ENCODE results near the gene SCTR. TPM values are rescaled to one million over a fixed set of nuclear protein-coding genes. Genes with fewer than 3 reads are reported as not detected.

Gene SCTR
- total and polyA plus RNA-seq, 2 of the 8 experiments (the other 6 are each of a cell fraction or from before 2014, with no cell fraction given): 0.15 TPM; not detected in 1

- Histone ChIP-seq H3K23ac (ENCODE audit: insufficient read length) (no peak overlapping the region), H3K4ac (replicated peaks; ENCODE audit: insufficient read length, low read depth, low read length) (no peak overlapping the region), H2BK20ac (ENCODE audit: low read length) (no peak overlapping the region), H3K79me2 (ENCODE audit: control insufficient read depth in 1 of 2, insufficient read depth in 2 of 2, low read length in 2 of 2) (no peaks in the 10 kb centered on the region), H2BK12ac (ENCODE audit: low read depth, low read length) (no peak overlapping the region), H4K91ac (replicated peaks; ENCODE audit: insufficient read length, low read length) (no peak overlapping the region), H3K4me2 (ENCODE audit: insufficient read depth in 1 of 2, low read depth in 2 of 2, low read length in 2 of 2) (no peak overlapping the region), H3K18ac (ENCODE audit: extremely low read depth, low read length) (no peak overlapping the region), H2BK120ac (replicated peaks; ENCODE audit: low read depth, low read length) (no peak overlapping the region), H3K27me3 (replicated peaks in 1 of 4; ENCODE audit: control insufficient read depth in 3 of 4, extremely low read depth in 1 of 4, insufficient read depth in 3 of 4, low read length in 3 of 4) (no peaks in the 10 kb centered on the region; a peak in 1 of 7 replicates), H3K27ac (ENCODE audit: low read depth, low read length) (no peak overlapping the region), H4K20me1 (replicated peaks in 1 of 2; ENCODE audit: control insufficient read depth in 1 of 2, insufficient read depth in 2 of 2, low read length in 2 of 2) (no peaks in the 10 kb centered on the region), H3K9ac (replicated peaks in 1 of 4; ENCODE audit: extremely low read depth in 1 of 4, low read depth in 3 of 4, low read length in 3 of 4) (no peak overlapping the region), H3K14ac (ENCODE audit: insufficient read length) (no peak overlapping the region), H2BK5ac (ENCODE audit: low read depth, low read length) (no peak overlapping the region), H2AFZ (ENCODE audit: low read length) (no peak overlapping the region), H4K8ac (ENCODE audit: extremely low read depth, insufficient read depth, low read length) (peak overlapping the region; percentile 31; the same call in 1 of the 2 replicates), H2AK5ac (ENCODE audit: low read depth, low read length) (peak overlapping the region; percentile 58; the same call in 1 of the 2 replicates), H3K56ac (replicated peaks; ENCODE audit: insufficient read length, low read depth, low read length) (no peak overlapping the region), H3K9me3 (ENCODE audit: insufficient read depth in 2 of 2, low read depth in 1 of 2, low read length in 1 of 2) (no peaks in the 10 kb centered on the region), H3K36me3 (ENCODE audit: control insufficient read depth in 2 of 4, insufficient read depth in 4 of 4, low read length in 3 of 4) (no peaks in the 10 kb centered on the region), H4K5ac (ENCODE audit: insufficient read length, low read depth, low read length) (no peak overlapping the region), H3K4me3 (ENCODE audit: extremely low read depth in 1 of 4, insufficient read depth in 2 of 4, low read depth in 3 of 4, low read length in 4 of 4) (no peak overlapping the region), H2BK15ac (ENCODE audit: low read length) (no peak overlapping the region), H3K4me1 (replicated peaks in 1 of 4; ENCODE audit: control insufficient read depth in 3 of 4, insufficient read depth in 4 of 4, low read length in 3 of 4) (peaks cover 0 to 3% (median 2%) of the 10 kb centered on the region in 4 experiments; a peak in 6 of 7 replicates), H3K79me1 (ENCODE audit: low read depth, low read length) (no peaks in the 10 kb centered on the region), H3K23me2 (ENCODE audit: low read depth, low read length) (no peaks in the 10 kb centered on the region)
- TF ChIP-seq SIX5 (IDR thresholded peaks at IDR 0.05; ENCODE audit: low read depth, low read length) (no peak), SAP30 (IDR thresholded peaks at IDR 0.05; ENCODE audit: insufficient read depth, insufficient replicate concordance, low read length) (no peak), POLR2A (IDR thresholded peaks at IDR 0.05; ENCODE audit: control extremely low read depth in 1 of 2, low read depth in 2 of 2, low read length in 2 of 2) (no peak), CEBPB (IDR thresholded peaks at IDR 0.05; ENCODE audit: low read depth, low read length) (no peak), MAFK (IDR thresholded peaks at IDR 0.05; ENCODE audit: low read depth, low read length) (no peak), TBP (IDR thresholded peaks at IDR 0.05; ENCODE audit: low read depth, low read length) (no peak), TAF7 (optimal IDR thresholded peaks at IDR 0.05; ENCODE audit: borderline replicate concordance, low read depth, low read length) (no peak), SIN3A (conservative IDR thresholded peaks at IDR 0.05 in 1 of 2, IDR thresholded peaks at IDR 0.05 in 1 of 2; ENCODE audit: low read depth in 1 of 2, low read length in 2 of 2) (no peak), CREB1 (IDR thresholded peaks at IDR 0.05) (no peak)
- POLR2A ChIA-PET (ENCODE audit: partially characterized antibody): interaction anchor here (1.2 kb wide), 1 partner anchor 45 kb away, joined by 3 read pairs; no protein-coding TSS in a partner anchor
- CTCF ChIA-PET (ENCODE audit: partially characterized antibody): interaction anchor here (0.6 to 7.1 kb wide), 16 partner anchors 9 to 683 kb away, joined by 3 to 100 read pairs (median 4); no protein-coding TSS in a partner anchor
- no peak for FAIRE-seq
- WGBS, 2 experiments (ENCODE audit: extremely low coverage in 1 of 2, insufficient coverage in 1 of 2, insufficient read length in 1 of 2, insufficient replicate concordance in 2 of 2, low coverage in 1 of 2, low lambda C conversion rate in 2 of 2, missing lambda C conversion rate in 1 of 2): 82% methylated on average over 9 of the region's 9 CpGs; no CpG with 5 or more reads in 1 of the 2 experiments
- no peak for DNase-seq (ENCODE audit: low read depth in 1 of 2, low spot score in 2 of 2)
These were observed 36.6 kb downstream of the SCTR start for GRCh38 chr2:119487434-119488244.

Measured in H1 (cell line).